Activated CD8-positive, alpha-beta memory T cell treated with anti-CD3 and anti-CD28 coated beads for 24 hours (primary cell): ENCODE results near the gene FOXD4L1.
"Not testable (repeated sequence)": the region's sequence is repeated elsewhere in the genome, so short reads cannot be mapped to it uniquely, and the experiment has no call there.

Experiments
- DNase-seq: peaks from one replicate; pipeline ENCODE4 v3.0.0-alpha.2; 2020

Gene FOXD4L1

DNA sequence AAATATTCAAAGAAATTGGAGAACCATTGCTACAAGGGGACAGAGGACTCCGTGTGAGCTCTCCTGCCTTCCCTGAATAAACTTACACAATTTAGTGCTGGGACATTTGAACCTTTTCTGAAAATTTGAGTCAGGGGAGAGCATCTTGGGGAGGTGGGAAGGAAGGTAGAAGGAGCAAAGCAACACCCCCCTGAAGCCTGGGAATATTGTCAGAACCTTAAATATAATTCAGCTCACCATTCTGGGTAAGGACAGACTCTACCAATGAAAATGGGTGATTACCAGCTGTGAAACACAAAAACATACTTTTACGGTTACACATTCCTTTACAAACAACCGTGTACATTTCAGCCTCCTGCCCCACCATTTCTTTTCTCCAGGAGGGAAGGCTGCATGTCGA is at the start of gene FOXD4L1:
Gene FOXD4L1, plus strand, starts transcription at position 301 of the 400 bp plus-strand sequence. CDS start 592 bp downstream, outside the sequence.
- not testable (repeated sequence) for DNase-seq

GRCh38 chr2:113465770-113466169 is 32.7 kb upstream of the FOXD4L1 start:
- not testable (repeated sequence) for DNase-seq

- not testable (repeated sequence) for DNase-seq
Measured at GRCh38 chr2:113476688-113477368, 21.6 kb upstream of the FOXD4L1 start.

DNA sequence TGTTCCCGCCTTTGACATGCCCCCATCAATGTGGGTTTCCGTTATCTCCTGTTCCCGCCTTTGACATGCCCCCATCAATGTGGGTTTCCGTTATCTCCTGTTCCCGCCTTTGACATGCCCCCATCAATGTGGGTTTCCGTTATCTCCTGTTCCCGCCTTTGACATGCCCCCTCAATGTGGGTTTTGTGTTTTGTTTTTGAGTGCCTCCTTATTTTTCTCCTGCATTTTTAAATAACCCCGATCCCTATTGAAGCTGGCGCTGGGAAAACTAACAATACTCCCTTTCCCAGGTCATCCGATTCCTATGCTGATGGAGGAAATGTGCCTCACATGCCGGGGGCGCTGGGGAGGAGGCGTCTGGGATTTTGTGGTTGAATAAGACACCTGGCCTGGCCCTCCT is 1.9 kb upstream of the FOXD4L1 start:
- DNase-seq = not testable (repeated sequence)

GRCh38 chr2:113499019-113499885 is 787 bp downstream of the FOXD4L1 start:
- peak; percentile 61 for DNase-seq

GRCh38 chr2:113499886-113500722 is 1.6 kb downstream of the FOXD4L1 start:
- peak; percentile 59 for DNase-seq

DNA sequence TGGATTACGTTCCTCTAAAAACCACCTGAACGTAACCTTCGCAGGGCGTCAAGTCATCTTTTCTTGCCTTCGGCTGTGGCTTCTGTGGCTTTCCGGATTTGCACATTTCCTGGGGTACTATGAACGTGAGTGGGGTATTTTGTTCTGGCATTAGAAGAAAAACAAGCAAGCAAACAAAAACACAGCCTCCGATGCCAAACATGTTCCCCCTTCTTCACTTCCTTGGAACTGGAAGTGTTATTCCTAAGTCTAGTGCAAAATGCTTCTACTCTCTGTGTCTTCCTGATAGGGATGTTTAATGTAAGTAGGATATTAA is 2.2 kb downstream of the FOXD4L1 start:
- not testable (repeated sequence) for DNase-seq

GRCh38 chr2:113502216-113503093 is 4.0 kb downstream of the FOXD4L1 start:
- DNase-seq = peak; percentile 66

DNA sequence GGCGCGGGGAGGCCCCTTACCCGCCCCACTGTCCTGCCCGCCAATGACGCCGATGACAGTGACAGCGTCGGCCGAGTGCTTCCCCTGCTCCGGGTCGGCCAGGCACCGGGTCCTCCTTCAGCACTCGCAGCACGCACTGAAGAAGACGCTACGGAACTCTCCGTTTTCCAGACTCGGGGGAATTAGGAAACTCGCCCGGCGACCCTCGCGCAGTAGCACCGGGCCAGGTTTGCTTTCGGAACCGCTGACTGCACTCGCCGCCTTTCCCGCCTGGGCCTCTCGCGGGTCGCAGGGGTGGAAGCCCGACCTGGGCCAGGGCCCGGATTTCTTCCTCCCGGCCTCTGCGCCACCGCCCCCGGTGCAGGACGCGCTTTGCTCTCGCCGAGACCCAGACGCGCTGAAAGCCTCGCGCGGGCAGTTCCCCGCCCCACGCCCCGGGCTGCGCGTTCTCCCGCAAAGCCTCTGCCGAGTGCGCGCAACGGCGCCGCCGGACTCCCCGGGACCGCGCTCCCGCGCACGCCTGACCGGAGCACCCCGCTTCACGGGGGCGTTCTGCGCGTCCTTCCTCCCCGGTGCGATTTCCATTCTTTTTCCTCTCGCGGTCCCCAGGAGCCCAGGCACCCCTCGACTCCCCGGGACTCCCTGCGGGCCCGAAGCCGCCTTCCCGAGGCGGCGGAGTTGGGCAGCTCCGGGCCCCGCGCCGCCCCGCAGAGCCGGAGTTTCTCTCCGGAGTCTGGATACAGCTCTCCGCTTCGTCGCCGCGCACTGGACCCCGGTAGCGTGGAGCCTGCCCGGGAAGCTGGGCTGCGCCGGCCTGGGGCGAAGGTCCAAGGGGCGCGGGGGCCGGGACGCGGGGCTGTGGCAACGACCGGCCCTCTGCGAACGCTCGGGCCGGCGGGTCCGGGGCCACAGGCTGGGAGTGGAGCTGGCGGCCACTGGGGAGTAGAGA is 4.9 kb downstream of the FOXD4L1 start:
- peak; percentile 74 for DNase-seq

- not testable (repeated sequence) for DNase-seq
Measured at GRCh38 chr2:113504081-113504480, 5.6 kb downstream of the FOXD4L1 start.

GRCh38 chr2:113507394-113508140 is 9.1 kb downstream of the FOXD4L1 start:
- not testable (repeated sequence) for DNase-seq

- not testable (repeated sequence) for DNase-seq
Measured at GRCh38 chr2:113508187-113508586, 9.7 kb downstream of the FOXD4L1 start.

DNA sequence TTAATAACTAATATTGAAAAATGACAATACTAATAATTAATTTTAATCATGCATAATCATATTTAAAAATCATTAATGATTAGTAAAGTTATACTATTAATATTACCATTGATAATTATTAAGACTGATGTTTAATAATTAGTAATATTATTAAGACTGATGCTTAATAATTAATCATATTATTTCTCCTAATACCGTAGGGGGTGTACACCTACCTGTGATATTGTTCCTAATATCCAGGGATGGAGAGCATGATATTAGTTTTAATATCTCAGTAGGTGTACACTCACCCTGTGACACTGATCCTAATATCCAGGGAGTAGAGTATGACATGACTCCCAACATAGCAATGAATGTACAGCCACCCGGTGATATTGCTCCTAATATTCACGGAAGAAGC is 12.4 kb downstream of the FOXD4L1 start:
- not testable (repeated sequence) for DNase-seq

GRCh38 chr2:113511859-113512258 is 13.4 kb downstream of the FOXD4L1 start:
- not testable (repeated sequence) for DNase-seq

DNA sequence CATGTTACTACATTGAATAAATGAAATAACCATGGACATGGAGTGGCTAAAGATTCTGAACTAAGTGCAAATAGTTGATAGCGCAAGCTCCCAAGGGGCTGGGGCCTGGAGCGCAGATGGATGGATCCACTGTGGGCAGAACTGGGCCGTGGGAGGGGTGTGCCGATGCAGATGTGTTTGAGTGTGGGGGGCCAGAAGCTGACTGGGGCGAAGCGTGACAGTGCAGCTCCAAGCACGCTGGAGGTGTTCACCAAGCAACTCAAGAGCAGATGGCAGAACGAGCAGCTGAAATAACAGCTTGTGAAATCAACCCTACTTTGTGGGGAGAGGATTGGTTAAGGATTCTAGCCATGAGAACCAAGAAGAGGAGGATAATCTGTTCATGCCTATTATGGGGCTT is 17.0 kb downstream of the FOXD4L1 start:
- DNase-seq = not testable (repeated sequence)

DNA sequence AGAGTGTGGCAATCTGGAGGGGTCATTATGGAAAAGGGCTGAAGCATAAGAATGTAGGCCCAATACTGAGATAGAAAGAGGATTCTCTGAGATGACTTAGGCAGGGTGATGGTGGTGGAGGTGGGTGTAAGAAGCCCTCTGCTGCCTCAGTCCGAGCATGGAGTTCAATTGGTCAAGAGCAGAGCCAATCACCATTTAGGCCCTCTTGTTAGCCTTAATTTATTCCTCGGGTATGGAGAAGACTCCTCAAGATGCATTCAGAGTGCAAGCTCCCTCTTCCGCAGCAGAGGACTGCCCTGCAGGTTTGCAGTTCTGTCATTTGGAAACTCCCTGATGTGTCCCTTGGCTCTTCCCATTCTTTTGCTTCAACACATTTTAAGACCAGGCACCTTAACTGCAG is 17.5 kb downstream of the FOXD4L1 start:
- not testable (repeated sequence) for DNase-seq

- DNase-seq = not testable (repeated sequence)
Measured at GRCh38 chr2:113517025-113517424, 18.6 kb downstream of the FOXD4L1 start.

DNA sequence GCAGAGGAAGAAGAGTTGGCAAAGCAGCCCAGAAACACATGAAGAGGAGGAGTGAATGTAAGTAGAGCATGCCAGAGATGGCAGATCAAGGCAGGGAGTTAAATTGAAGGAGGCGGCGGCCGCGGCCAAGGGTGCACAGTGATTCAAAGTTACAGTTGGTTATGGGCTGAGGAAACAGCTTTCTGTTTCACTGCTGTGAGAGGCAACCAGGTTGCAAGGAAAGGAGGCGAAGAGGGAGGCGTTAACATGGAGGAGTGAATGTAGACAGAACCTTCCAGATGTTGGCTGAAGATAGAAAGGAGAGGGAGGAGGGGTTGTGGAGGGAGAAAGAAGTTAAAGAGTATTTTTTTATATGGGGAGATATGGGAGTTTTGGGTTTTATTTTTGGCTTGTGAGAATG is 22.4 kb downstream of the FOXD4L1 start:
- not testable (repeated sequence) for DNase-seq

DNA sequence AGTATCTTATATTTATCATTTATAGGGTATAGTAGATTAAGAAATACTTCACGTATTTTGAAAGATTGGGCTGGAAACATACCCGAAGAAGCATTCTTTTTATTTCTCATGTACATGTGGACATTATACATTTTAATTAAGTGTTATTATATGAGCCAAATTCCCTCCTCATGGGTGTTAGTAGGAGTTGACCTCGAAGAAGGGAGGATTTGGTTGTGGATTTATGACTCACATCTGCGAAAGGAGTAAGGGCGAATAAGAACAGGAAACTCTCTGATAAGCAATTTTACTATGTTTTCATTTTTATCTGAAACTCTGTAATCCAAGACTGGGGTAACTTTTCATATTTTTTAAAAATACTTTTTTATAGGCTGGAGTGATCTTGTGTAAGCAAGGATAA is 23.0 kb downstream of the FOXD4L1 start:
- DNase-seq = not testable (repeated sequence)

- not testable (repeated sequence) for DNase-seq
Measured at GRCh38 chr2:113524986-113525385, 26.5 kb downstream of the FOXD4L1 start.
